22Rv1 (cell line): ENCODE data around the gene ABCB6.
"Not testable (repeated sequence)": the region's sequence is repeated elsewhere in the genome, so short reads cannot be mapped to it uniquely, and the experiment has no call there.

Source experiments
- H3K27ac ChIP-seq: fragments of 450-650 bp; 2 replicates; pipeline ENCODE4 v1.5.1; 2017
- ZFX ChIP-seq: fragments of 450-650 bp; IDR thresholded peaks from 2 replicates; pipeline ENCODE4 v1.6.1; 2017; ENCODE audit warnings: antibody characterized with exemption, borderline replicate concordance
- TF ChIP-seq, protein P1 (sequence below): fragments of 450-650 bp; IDR thresholded peaks from 2 replicates; pipeline ENCODE4 v1.5.1; 2017; ENCODE audit warnings: mild to moderate bottlenecking

ABCB6 gene

DNA sequence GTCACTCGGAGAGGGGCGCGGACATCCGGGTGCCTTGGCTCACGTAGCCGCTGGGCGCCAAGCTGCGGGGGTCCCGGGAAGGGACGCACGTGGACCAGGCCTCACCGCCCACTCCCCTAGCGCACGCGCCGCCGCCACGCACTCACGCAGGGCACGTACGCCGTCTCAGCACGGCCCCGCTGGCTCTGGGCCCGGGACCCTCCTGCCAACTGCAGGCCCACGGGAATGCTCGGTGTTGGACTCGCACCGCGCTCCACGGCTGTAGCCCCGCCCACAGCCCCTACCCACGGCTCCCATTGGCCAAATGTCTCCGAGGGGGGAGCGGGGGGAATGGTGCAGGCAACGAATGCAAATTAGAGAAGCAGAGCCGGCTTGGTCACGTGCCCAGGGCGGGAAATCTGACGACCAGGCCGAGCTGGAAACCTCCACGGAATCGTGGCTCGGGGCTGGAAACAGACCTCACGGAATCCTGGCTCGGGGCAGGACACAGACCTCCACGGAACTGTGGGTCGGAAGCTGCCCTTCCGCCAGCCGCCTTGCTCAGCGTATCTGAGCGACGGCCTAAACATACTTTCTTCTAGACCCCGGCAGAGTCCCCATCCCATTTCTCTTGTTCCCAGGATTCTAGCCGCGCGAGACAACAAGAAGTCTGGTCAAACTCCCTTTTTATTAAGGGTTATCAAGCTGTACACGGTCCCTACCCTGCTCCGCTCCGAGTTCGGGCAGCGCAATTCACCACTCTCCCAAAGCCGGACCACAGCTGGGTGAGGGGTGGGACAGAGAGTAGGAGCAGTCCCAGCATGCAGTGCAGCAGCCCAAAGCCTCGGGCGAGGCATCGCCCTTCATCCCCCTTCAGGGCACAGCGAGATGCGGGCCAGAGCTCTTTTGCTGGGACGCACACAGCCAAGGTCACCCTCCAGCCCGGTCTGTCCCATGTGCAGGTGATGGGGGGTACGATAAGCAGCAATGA lies at the start of gene ABCB6:
TSS of gene ABCB6 (minus strand) at position 227 of the 970 bp plus-strand sequence. CDS start 285 bp downstream, outside the sequence.
- TF ChIP-seq ZFX: no peak
- TF ChIP-seq, protein P1, sequence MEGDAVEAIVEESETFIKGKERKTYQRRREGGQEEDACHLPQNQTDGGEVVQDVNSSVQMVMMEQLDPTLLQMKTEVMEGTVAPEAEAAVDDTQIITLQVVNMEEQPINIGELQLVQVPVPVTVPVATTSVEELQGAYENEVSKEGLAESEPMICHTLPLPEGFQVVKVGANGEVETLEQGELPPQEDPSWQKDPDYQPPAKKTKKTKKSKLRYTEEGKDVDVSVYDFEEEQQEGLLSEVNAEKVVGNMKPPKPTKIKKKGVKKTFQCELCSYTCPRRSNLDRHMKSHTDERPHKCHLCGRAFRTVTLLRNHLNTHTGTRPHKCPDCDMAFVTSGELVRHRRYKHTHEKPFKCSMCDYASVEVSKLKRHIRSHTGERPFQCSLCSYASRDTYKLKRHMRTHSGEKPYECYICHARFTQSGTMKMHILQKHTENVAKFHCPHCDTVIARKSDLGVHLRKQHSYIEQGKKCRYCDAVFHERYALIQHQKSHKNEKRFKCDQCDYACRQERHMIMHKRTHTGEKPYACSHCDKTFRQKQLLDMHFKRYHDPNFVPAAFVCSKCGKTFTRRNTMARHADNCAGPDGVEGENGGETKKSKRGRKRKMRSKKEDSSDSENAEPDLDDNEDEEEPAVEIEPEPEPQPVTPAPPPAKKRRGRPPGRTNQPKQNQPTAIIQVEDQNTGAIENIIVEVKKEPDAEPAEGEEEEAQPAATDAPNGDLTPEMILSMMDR: no peak
- peak within 1 kb of the TSS; percentile 97 for H3K27ac ChIP-seq

DNA sequence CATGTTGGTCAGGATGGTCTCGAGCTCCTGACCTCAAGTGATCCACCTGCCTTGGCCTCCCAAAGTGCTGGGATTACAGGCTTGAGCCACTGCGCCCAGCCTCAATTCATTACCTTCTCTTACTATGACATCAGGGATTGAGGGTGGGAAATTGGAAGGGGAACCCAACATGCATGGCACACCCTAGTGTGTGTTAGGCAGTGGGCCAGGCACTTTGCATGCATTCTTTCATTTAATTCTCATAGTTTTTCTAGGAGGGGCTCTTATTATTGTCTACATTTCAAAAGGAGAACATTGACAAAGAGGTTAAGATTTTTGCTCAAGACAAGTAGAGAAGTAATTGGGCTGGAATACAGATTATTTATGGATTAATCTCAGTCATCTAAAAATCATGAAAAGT lies 49.5 kb upstream of the ABCB6 start:
- TF ChIP-seq ZFX: no peak
- TF ChIP-seq, protein P1: no peak
- no peak overlapping the region for H3K27ac ChIP-seq

DNA sequence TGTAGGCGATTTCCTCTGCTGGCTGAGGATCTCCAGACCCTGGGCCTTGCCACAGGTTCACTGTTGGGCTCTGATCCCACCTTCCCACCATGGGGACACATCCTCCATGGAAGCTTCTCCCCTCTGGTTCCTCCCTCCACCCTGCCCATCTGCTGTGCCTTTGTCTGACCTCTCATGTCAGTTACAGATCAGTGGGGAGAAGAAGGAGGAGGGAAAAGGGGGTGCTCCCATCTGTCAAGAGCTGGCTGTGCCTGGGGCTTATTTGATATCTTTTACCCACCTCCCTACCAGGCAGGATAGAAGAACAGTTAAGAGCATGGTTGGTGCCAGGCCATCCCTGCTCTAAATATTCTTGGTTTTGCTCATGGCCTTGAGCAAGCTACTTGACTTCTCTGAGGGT lies 48.1 kb upstream of the ABCB6 start:
- TF ChIP-seq, protein P1: no peak
- no peak for TF ChIP-seq ZFX
- no peak overlapping the region for H3K27ac ChIP-seq

DNA sequence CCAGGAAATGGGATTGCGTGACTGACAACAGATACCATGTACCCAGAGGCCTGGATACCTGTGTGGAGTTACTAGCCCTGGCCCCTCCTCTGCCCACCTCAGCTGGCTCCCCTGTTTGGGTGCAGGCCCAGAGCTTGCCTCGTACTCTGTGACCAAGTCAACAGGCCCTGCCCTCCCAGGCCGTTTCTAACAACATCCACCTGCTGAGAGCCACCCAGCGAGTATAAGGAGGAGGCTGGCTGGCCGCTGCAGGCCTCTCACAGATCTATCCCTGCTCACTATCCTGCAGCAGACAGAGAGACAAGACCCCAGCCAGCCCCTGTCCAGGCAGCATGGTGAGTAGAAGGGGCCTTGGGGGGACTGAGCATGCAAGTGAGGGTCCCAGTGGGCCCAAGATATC lies 47.5 kb upstream of the ABCB6 start:
- H3K27ac ChIP-seq: no peak overlapping the region
- TF ChIP-seq ZFX: no peak
- TF ChIP-seq, protein P1: no peak

DNA sequence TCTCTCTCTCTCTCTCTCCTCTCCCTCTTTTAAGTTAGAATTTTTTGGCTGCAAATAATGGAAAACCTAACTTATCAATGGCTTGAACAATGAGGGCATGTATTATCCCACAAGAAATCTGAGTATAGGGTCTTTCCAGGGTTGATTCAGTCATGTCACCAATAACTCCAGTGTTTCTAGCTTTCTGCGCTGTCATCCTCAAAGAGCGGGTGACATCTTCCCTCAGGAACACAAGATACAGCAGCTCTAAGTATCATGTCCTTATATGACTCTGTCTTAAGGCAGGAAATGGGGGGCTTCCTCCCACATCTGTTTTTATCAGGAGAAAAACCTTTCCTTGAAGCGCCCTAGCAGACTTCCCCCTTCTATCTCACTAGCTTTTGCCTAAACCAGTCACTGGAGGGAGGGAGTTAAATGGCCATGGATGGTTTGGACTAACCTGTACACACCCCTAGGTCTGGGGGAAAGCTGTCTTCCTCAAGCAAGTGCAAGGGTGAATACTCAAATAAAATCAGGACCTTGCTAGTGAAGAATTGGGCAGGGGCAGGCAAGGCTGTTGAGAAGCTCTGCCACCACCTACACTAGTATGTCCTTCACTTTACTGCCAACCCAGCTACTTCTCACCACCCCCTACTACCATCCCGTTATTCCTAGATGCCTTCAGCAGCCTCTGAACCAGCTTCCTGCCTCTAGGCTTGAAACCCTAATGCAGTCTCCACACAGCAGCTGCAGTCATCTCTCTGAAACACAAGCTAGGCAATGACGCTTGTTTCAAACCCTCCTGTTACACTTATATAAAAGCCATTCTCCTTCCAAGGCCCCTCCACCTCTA lies 42.5 kb upstream of the ABCB6 start:
- TF ChIP-seq, protein P1: no peak
- TF ChIP-seq ZFX: no peak
- H3K27ac ChIP-seq: no peak overlapping the region

DNA sequence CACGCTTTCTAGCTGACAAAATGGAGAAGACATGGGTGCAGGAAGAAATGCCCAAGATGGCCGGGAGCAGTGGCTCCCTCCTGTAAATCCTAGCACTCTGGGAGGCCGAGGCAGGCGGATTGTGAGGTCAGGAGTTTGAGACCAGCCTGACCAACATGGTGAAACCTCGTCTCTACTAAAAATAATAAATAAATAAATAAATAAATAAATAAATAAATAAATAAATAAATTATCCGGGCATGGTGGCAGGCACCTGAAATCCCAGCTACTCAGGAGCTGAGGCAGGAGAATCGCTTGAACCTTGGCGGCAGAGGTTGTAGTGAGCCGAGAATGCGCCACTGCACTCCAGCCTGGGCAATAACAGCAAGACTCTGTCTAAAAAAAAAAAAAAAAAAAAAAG lies 40.2 kb upstream of the ABCB6 start:
- not testable (repeated sequence) for H3K27ac ChIP-seq

DNA sequence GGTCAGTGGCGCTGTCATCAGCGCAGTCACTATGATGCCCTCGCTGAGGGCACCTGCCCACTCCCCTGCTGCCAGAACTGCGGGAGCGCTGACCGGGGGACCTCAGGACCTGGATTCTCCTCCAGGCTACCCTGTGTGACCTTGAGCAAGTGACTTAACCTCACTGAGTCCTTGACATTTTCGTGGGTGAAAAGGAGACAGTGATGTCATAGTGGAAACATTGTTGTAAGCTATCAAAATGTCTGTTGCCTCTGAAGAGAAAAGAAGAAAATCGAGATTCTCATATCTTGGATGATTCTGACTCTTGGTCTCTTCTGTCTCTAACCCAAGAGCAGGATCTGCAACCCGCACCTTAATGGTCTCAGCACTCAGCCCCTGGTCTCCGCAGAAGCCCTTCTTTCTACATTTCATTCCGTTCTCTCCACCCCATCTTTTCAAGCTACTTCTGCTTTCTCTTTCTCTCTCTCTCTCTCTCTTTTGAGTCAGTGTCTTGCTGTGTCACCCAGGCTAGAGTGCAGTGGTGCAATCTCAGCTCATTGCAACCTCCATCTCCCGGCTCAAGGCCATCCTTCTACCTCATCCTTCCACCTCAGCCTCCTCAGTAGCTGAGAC lies 35.9 kb upstream of the ABCB6 start:
- no peak for TF ChIP-seq ZFX
- TF ChIP-seq, protein P1: peak; percentile 27

More for the DNA sequence above, 35.9 kb upstream of the ABCB6 start:
- no peak overlapping the region for H3K27ac ChIP-seq
